PC-9 (cell line): ENCODE results near the gene SLC35D1.

Source experiments
- CTCF ChIP-seq: fragments of 200-600 bp; sonication (generic); conservative IDR thresholded peaks from 2 replicates; pipeline ENCODE4 v1.6.1; 2017; ENCODE audit warnings: mixed run types, antibody characterized with exemption, mild to moderate bottlenecking, moderate library complexity
- EZH2 ChIP-seq: fragments of 200-600 bp; sonication (generic); IDR thresholded peaks from 2 replicates; pipeline ENCODE4 v1.8.0; 2017; ENCODE audit warnings: antibody characterized with exemption, low read depth

DNA sequence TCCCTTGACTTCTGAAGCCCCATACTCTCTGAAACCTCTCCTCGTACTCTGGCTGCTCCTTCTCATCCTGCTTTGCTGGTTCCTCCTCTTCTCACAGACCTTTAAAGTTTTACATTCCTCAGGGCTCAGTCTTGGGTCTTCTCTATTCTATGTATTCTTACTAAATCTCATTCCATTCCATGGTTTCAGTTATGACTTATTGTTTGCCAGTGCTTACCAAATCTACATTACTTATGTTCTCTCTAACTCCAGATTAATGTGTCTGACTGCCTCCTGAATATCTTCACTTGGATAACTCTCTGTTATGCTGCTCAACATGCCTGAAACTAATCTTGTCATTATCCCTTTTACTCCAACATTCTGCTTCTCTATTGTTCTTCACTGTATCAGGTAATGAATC lies 5.4 kb upstream of the SLC35D1 start:
- TF ChIP-seq CTCF (no peak), EZH2 (no peak)
